Measurements from ENCODE around the gene SDK2. TPM values are rescaled to one million over a fixed set of nuclear protein-coding genes. Genes with fewer than 3 reads are reported as not detected.

SDK2 gene
- total RNA-seq, 4 donors from 2014 or later = 1.4 to 6.8 (median 3.3) TPM

- TF ChIP-seq POLR2AphosphoS5 (IDR thresholded peaks at IDR 0.05) (no peak), POLR2A (IDR thresholded peaks at IDR 0.05) (no peak), CTCF (IDR thresholded peaks at IDR 0.05) (no peak), EP300 (IDR thresholded peaks at IDR 0.05) (no peak)
- peaks cover 10% of the 10 kb centered on the region for H3K4me1 ChIP-seq
- H3K36me3 ChIP-seq = no peaks in the 10 kb centered on the region
- H3K27ac ChIP-seq = no peak overlapping the region
- WGBS = 79% methylated on average over 8 of the region's 8 CpGs
- H3K27me3 ChIP-seq = peaks cover 6% of the 10 kb centered on the region
- H3K9me3 ChIP-seq = no peaks in the 10 kb centered on the region
- DNase-seq (ENCODE audit: low spot score in 2 of 2) = no peak
- H3K4me3 ChIP-seq = no peak overlapping the region
These were observed 210.1 kb downstream of the SDK2 start for GRCh38 chr17:73434154-73434553.

GRCh38 chr17:73433501-73433900, 210.7 kb downstream of the SDK2 start:
- H3K27ac ChIP-seq = no peak overlapping the region
- DNase-seq (ENCODE audit: low spot score in 2 of 2) = no peak
- H3K9me3 ChIP-seq = no peaks in the 10 kb centered on the region
- H3K4me1 ChIP-seq = peaks cover 10% of the 10 kb centered on the region
- H3K27me3 ChIP-seq = peaks cover 6% of the 10 kb centered on the region
- TF ChIP-seq CTCF (IDR thresholded peaks at IDR 0.05) (no peak), POLR2AphosphoS5 (IDR thresholded peaks at IDR 0.05) (no peak), EP300 (IDR thresholded peaks at IDR 0.05) (no peak), POLR2A (IDR thresholded peaks at IDR 0.05) (no peak)
- H3K4me3 ChIP-seq = no peak overlapping the region
- H3K36me3 ChIP-seq = no peaks in the 10 kb centered on the region
- WGBS = 91% methylated on average over 4 of the region's 11 CpGs

GRCh38 chr17:73432624-73433190, 211.5 kb downstream of the SDK2 start:
- Histone ChIP-seq H3K4me3 (no peak overlapping the region), H3K4me1 (peaks cover 10% of the 10 kb centered on the region), H3K36me3 (no peaks in the 10 kb centered on the region), H3K27ac (no peak overlapping the region), H3K27me3 (peaks cover 6% of the 10 kb centered on the region), H3K9me3 (no peaks in the 10 kb centered on the region)
- TF ChIP-seq CTCF (IDR thresholded peaks at IDR 0.05) = no peak
- no peak for TF ChIP-seq EP300 (IDR thresholded peaks at IDR 0.05)
- TF ChIP-seq POLR2A (IDR thresholded peaks at IDR 0.05) = no peak
- TF ChIP-seq POLR2AphosphoS5 (IDR thresholded peaks at IDR 0.05) = no peak
- DNase-seq (ENCODE audit: low spot score in 2 of 2) = no peak
- 92% methylated on average over 8 of the region's 9 CpGs for WGBS

GRCh38 chr17:73431401-73432205, 212.6 kb downstream of the SDK2 start:
- Histone ChIP-seq H3K27me3 (peaks cover 6% of the 10 kb centered on the region), H3K4me3 (no peak overlapping the region), H3K27ac (no peak overlapping the region), H3K9me3 (no peaks in the 10 kb centered on the region), H3K36me3 (no peaks in the 10 kb centered on the region), H3K4me1 (peaks cover 10% of the 10 kb centered on the region)
- TF ChIP-seq POLR2A (IDR thresholded peaks at IDR 0.05) (no peak), CTCF (IDR thresholded peaks at IDR 0.05) (no peak), POLR2AphosphoS5 (IDR thresholded peaks at IDR 0.05) (no peak), EP300 (IDR thresholded peaks at IDR 0.05) (no peak)
- no peak for DNase-seq (ENCODE audit: low spot score in 2 of 2)
- WGBS = 84% methylated on average over 16 of the region's 26 CpGs

- 29% methylated on average over 6 of the region's 8 CpGs for WGBS
- H3K4me3 ChIP-seq = no peak overlapping the region
- H3K36me3 ChIP-seq = no peaks in the 10 kb centered on the region
- TF ChIP-seq CTCF (IDR thresholded peaks at IDR 0.05) (no peak), EP300 (IDR thresholded peaks at IDR 0.05) (no peak), POLR2A (IDR thresholded peaks at IDR 0.05) (no peak), POLR2AphosphoS5 (IDR thresholded peaks at IDR 0.05) (no peak)
- DNase-seq (ENCODE audit: low spot score in 2 of 2) = no peak
- H3K27ac ChIP-seq = no peak overlapping the region
- H3K4me1 ChIP-seq = peaks cover 10% of the 10 kb centered on the region
- H3K27me3 ChIP-seq = peaks cover 6% of the 10 kb centered on the region
- H3K9me3 ChIP-seq = no peaks in the 10 kb centered on the region
These were observed 213.4 kb downstream of the SDK2 start for GRCh38 chr17:73430848-73431247.
